ENCODE data around the gene FBXO9.

The FBXO9 gene

GRCh38 chr6:53065266-53066076 is at the start of gene FBXO9:
Gene FBXO9 (plus strand): TSS chr6:53065404. CDS start chr6:53065790, 386 bp downstream.
- peak; percentile 63 to 97 (median 76) for DNase-seq
- intact Hi-C loops (cut with DNase I): no loop called here

DNA sequence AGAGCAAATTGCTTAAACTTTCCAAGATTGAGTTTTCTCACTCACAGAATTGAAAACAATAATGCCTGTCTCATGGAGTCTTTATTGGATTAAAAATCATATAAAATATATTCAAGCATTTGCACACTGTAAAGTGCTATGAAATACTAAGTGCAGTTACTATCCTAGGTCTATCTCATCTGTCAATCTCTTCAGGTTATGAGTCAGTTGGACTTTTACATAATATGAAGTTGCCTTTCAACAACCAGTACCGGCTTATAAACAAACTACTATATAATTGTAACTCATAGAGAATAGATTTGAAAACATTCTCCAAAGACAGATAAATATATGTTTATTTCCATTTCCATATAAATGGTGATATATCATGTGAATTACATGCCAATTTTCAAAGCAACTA is 49.7 kb upstream of the FBXO9 start:
- no peak for DNase-seq
- intact Hi-C loops (cut with DNase I): no loop called here

DNA sequence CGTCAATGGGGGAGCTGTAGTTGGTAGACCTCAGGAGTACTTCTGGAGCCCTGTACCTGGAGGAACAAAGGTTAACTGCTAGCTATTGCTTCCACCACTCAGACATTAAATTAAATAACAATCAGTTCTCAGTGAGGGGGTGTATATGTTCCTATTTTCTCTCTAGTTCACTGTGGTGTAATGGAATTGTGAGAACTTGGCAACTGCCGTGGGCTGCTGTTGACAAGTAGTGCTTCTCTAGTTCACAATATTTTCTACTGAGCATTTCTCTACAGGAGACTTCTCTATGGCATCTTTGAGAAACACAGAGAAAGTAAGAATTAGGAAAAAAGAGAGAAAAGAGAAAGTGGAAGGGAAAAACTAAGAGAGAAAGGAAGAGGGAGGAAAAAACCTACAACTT is 46.8 kb upstream of the FBXO9 start:
- DNase-seq: peak in 1 of 10 donors; percentile 20
- intact Hi-C loops (cut with DNase I): no loop called here

DNA sequence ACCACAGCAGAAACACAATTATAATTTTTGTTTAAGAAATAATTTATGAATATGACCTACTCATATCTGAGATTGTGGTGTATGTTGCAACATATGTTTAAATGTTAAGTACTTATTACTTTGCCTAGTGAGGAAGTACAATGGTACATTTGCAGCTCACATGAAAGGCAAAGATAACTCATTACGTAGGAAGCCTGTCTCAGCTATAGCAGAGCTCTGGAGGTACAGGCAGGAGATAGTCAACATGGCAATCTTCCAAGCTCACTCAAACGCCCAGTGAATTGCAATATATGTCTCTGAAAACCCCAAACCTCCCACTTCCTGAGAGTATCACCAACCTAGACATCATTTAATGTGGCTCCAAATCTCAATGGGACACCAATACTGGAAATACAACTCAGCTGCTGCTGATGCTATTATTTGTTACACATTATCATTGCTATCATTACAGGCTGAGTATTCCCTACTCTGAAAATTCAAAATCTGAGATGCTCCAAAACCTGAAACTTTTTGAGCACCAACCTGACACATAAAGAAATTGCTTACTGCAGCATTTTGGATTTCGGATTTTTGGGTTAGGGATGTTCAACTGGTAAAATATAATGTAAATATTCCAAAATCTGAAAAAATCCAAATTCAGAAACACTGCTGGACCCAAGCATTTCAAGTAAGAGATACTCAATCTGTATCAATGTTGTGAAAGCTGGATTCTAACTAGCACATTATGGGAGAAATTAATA is 45.0 kb upstream of the FBXO9 start:
- no peak for DNase-seq
- intact Hi-C loops (cut with DNase I): no loop called here

DNA sequence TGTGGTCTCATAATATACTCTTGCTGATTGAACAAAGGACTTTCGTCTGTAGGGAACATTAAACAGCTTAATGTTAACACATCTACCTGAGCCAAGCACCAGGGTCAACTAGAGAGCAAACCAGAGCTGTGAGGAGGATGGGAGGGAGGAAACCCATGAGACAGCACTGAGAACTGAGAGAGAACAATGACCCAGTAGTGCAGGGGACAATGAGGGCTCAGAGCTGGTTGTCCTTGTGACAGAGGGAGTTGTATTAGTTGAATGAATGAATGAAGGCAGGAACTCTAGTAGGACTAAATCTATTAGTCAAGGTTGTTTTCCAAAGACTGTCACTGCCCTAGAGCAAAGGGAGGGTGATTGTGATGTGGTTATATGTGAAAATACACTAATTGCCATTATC is 41.9 kb upstream of the FBXO9 start:
- DNase-seq: peak in 6 of 10 donors; percentile 21 to 61 (median 29)
- intact Hi-C loops (cut with DNase I): no loop called here

- no peak for DNase-seq
- intact Hi-C loops (cut with DNase I): no loop called here
Observed at GRCh38 chr6:53026526-53026925, 38.7 kb upstream of the FBXO9 start.

DNA sequence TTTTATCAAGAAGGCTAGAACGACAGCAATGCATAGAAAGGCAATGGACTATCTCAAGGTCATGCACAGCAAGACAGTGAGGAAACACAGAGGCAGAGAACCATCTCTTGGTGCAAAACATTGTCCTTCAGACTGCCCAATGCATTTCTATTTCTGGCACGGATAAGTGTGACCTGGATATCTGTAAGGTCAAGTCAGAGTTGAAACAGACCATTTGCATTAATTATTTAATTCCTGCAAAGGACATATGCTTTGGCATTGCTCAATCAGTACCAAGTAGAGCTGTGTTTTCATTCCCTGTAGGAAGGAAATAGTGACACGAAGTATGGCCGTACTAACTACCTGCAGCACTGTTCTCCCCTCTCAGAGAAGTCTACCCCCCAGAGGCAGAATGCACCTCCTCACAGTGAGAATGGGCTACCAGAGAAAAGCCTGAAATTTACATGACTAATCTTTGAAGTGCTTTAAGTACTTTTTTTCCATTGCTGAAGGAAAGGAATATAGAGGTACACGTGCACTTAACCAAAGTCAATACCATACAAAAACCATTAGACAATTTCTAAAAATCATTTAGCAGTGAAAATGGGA is 38.0 kb upstream of the FBXO9 start:
- DNase-seq: no peak
- intact Hi-C loops (cut with DNase I): no loop called here

GRCh38 chr6:53028467-53028866 is 36.7 kb upstream of the FBXO9 start:
- intact Hi-C loops (cut with DNase I): no loop called here

DNA sequence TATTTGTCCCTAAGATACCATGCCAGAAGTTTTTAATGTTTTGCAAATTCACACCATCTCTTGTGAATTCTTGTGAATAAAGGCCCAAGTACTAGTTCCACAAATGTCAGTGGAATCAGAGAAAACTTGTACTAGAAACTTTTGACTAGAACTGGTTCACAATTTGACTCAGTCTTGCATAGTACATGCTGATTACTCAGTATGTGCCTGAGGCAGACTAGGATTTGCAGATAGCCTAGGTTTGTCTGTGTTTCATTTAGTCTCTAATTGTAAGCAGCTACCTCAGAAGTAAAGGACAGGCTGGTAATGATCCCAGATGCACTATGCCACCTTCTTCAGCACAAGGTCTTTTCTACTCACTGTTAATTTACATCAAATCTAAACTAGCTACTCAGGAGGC is 35.9 kb upstream of the FBXO9 start:
- intact Hi-C loops (cut with DNase I): no loop called here
- no peak for DNase-seq

More at GRCh38 chr6:53028467-53028866, 36.7 kb upstream of the FBXO9 start:
- DNase-seq: no peak

GRCh38 chr6:53029761-53030160 is 35.4 kb upstream of the FBXO9 start:
- intact Hi-C loops (cut with DNase I): no loop called here
- no peak for DNase-seq

DNA sequence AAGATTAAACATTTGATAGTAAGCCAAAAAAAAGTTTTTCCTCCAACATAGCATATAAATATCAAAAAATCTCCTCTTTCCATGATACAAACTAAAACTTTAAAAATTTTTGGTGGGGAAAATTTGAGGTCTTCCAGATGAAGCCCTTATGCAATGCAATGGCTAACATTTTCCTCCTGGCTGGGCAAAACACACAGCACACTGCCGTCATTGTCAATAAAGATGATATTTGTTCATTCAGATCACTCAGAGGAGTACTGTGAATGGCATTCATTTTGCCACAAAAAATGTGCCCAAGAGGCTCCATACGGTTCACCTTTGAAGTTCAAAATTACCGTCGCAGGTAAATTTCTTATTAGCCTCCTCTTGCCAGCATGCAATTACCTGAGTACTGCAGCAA is 33.9 kb upstream of the FBXO9 start:
- DNase-seq: no peak
- intact Hi-C loops (cut with DNase I): no loop called here

GRCh38 chr6:53032849-53033248 is 32.4 kb upstream of the FBXO9 start:
- peak in 5 of 10 donors; percentile 26 to 85 (median 36) for DNase-seq
- intact Hi-C loops (cut with DNase I): no loop called here

DNA sequence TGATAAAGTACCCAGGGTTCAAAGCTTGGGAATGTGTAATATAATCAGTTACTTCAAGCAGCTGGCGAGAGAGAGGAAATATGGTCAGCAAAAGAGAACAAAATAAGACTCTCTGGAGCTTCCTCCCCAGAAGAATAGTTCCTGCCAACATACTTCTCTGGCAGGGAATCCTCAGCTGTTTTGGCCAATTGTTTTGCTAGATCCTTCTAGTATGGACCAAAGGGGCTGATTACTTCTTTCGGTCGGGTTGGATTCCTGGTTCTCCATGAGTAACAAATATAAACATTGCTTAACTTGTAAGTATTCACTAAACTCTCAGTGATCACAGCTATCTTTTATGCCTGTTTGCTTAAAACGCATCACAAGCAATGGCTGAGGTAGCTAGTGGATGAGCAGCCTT is 31.4 kb upstream of the FBXO9 start:
- intact Hi-C loops (cut with DNase I): no loop called here
- no peak for DNase-seq

- intact Hi-C loops (cut with DNase I): no loop called here
- DNase-seq: peak in 6 of 10 donors; percentile 30 to 88 (median 64)
Observed at GRCh38 chr6:53035549-53036213, 29.5 kb upstream of the FBXO9 start.

- DNase-seq: no peak
- intact Hi-C loops (cut with DNase I): no loop called here
Observed at GRCh38 chr6:53038141-53038540, 27.1 kb upstream of the FBXO9 start.

DNA sequence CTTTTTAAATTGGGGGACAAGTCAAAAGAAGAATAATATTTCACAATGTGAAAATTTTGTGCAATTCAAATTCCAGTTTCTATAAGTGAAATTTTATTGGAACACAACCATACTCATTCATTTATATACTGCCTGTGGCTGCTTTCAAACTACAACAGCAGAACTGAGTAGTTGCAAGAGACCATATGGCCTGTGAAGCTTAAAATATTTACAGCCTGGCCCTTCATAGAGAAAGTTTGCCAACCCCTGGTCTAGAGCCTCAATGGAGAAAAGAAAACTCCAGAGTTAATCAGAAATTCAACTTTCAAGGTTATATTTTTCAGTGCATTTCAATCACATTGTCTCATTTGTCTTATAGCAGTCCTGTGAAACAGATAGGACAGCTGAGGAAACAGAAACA is 26.6 kb upstream of the FBXO9 start:
- no peak for DNase-seq
- intact Hi-C loops (cut with DNase I): no loop called here

- intact Hi-C loops (cut with DNase I): no loop called here
- no peak for DNase-seq
Observed at GRCh38 chr6:53041356-53041755, 23.8 kb upstream of the FBXO9 start.

- intact Hi-C loops (cut with DNase I): no loop called here
- DNase-seq: no peak
Observed at GRCh38 chr6:53042112-53042511, 23.1 kb upstream of the FBXO9 start.

- intact Hi-C loops (cut with DNase I): no loop called here
- DNase-seq: no peak
Observed at GRCh38 chr6:53043581-53043980, 21.6 kb upstream of the FBXO9 start.

- peak in 4 of 10 donors; percentile 11 to 81 (median 30) for DNase-seq
- intact Hi-C loops (cut with DNase I): no loop called here
Observed at GRCh38 chr6:53044071-53044470, 21.1 kb upstream of the FBXO9 start.

GRCh38 chr6:53044572-53044971 is 20.6 kb upstream of the FBXO9 start:
- DNase-seq: no peak
- intact Hi-C loops (cut with DNase I): no loop called here

Data from posterior cingulate gyrus (tissue), 11 donors.